Measurements from ENCODE around the gene NDUFB6. TPM values are rescaled to one million over a fixed set of nuclear protein-coding genes. Genes with fewer than 3 reads are reported as not detected.
"Not testable (repeated sequence)": the region's sequence is repeated elsewhere in the genome, so short reads cannot be mapped to it uniquely, and the experiment has no call there.

Gene NDUFB6
- total RNA-seq: 6.5 TPM

DNA sequence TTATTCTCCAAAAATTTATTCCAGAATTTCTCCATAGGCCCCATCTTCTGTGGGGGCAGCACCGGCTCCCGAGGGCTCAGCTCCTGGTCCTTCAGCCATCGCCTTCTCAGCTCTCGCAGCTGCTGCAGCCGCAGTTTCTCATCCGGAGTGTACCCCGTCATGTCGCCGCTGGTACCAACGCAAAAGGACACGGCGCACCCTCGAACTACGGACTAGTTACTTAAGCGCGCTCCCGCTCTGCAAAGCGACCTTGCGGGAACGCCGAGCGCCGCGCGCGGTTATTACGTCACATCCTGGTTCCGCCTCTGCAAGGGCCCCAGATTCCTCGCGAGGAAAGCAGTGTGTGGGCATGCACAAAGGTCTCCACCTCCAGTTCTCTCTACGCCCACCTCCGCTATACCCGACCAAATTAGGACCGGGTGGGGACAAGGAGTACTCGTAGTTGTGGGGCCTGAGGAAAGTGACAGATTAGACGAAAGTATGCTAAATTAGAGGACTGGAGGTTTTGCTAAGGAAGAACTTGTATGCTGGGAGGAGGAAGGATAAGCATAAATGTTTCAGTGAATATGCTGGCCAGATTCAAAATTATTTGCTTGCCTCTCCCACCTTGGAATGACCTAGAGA lies at the start of gene NDUFB6:
Gene NDUFB6 (minus strand): TSS at position 260 of the 624 bp plus-strand sequence. CDS start 99 bp downstream, at position 161.
- Histone ChIP-seq H3K4me3 (ENCODE audit: low read length) (peak within 1 kb of the TSS; percentile 94), H3K27me3 (ENCODE audit: insufficient read depth, low read length) (peaks cover 4% of the 10 kb centered on the region), H3K4me1 (ENCODE audit: insufficient read depth, low read length) (peaks cover 15% of the 10 kb centered on the region), H3K9me3 (ENCODE audit: low read depth, low read length) (no peaks in the 10 kb centered on the region)

DNA sequence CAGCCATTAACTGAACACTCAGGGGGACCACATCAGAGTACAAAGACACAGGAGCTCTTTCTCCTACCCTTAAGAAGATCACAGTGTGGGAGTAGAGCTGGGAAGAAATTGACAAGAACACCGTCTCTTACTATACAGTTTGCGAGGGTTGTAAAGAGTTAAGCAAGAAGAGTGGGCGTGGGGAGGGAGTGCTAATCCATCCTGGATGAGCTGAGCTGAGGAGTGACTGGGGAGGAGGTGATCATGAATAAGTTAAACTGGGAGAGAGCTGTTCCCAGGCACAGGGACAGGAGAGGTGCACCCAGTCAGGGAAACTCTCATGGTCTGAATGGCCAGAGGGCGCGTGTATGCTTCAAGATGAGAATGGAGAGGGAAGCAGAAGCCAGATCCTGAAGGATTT lies 45.3 kb upstream of the NDUFB6 start:
- no peaks in the 10 kb centered on the region for H3K4me1 ChIP-seq (ENCODE audit: insufficient read depth, low read length)
- H3K9me3 ChIP-seq (ENCODE audit: low read depth, low read length): no peaks in the 10 kb centered on the region
- no peak overlapping the region for H3K4me3 ChIP-seq (ENCODE audit: low read length)
- peaks cover 10% of the 10 kb centered on the region for H3K27me3 ChIP-seq (ENCODE audit: insufficient read depth, low read length)

DNA sequence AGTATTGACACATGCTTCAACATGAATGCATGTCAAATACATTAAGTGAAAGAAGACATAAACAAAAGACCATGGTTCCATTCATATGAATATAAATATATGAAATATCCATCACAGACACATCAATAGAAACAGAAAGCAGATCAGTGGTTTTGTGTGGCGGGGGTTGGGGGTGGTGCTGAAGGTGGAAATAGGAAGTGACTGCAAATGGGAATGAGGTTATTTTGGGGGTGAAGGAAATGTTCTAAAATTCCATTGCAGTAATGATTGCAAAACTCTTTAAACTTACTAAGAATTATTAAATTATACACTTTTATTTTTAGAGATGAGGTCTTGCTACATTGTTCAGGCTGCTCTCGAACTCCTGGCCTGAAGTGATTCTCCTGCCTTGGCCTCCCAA lies 33.9 kb upstream of the NDUFB6 start:
- H3K4me3 ChIP-seq (ENCODE audit: low read length): no peak overlapping the region
- H3K27me3 ChIP-seq (ENCODE audit: insufficient read depth, low read length): no peaks in the 10 kb centered on the region
- peaks cover 5% of the 10 kb centered on the region for H3K4me1 ChIP-seq (ENCODE audit: insufficient read depth, low read length)
- H3K9me3 ChIP-seq (ENCODE audit: low read depth, low read length): no peaks in the 10 kb centered on the region

DNA sequence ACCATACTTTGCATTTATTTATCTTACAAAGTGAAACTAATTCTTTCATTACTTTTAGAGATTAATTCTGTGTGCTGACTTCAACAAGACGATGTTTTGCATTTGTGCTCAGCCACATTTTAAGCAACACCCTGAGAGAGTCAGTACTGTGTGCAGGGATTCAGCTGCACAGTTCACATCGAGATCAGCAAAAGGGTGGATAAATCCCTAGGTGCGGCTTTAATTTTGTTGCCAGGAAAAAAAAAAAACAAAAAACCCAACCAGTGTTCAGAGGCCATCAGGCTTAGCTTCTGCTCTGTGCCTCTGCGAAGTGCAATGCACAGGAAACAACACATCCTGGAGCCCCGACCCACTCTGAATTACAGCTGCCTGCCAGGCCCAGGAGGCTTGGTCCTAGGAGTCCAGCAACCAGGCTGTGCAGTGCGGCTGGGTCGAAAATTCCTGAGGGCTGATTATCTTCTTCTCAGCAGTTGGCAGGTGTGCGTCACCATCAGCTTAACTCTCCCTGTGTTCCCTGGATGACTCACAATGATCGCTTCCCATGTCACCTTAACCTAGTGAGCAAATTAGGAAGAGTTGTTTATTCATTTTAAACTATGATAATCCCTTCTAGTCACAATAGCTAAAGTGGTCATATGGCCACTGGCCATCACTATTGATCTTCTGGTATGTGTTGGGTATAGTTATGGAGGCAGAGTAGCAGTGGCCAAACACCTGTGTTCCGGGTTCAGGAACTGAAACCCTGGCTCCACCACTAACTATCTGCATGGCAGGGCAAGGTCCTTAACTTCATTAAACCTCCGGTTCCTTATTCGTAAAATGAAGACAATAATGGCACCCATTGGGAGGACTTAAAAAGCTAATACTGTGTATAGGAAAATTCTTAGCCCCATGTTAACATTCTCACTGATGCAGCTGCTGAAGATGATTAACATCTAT lies 31.2 kb upstream of the NDUFB6 start:
- H3K4me3 ChIP-seq (ENCODE audit: low read length): no peak overlapping the region
- H3K27me3 ChIP-seq (ENCODE audit: insufficient read depth, low read length): peaks cover 5% of the 10 kb centered on the region
- H3K9me3 ChIP-seq (ENCODE audit: low read depth, low read length): no peaks in the 10 kb centered on the region
- peaks cover 5% of the 10 kb centered on the region for H3K4me1 ChIP-seq (ENCODE audit: insufficient read depth, low read length)

DNA sequence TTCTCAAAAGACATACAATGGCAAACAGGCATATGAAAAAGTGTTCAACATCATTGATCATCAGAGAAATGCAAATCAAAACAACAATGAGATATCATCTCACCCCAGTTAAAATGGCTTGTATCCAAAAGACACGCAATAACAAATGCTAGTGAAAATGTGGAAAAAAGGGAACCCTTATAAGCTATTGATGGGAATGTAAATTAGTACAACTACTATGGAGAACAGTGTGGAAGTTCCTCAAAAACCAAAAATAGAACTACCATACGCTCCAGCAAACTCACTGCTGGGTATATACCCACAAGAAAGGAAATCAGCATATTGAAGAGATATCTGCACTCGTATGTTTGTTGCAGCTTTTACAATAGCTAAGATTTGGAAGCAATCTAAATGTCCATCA lies 26.1 kb upstream of the NDUFB6 start:
- H3K27me3 ChIP-seq (ENCODE audit: insufficient read depth, low read length); H3K4me1 ChIP-seq (ENCODE audit: insufficient read depth, low read length); H3K9me3 ChIP-seq (ENCODE audit: low read depth, low read length); H3K4me3 ChIP-seq (ENCODE audit: low read length): not testable (repeated sequence)

DNA sequence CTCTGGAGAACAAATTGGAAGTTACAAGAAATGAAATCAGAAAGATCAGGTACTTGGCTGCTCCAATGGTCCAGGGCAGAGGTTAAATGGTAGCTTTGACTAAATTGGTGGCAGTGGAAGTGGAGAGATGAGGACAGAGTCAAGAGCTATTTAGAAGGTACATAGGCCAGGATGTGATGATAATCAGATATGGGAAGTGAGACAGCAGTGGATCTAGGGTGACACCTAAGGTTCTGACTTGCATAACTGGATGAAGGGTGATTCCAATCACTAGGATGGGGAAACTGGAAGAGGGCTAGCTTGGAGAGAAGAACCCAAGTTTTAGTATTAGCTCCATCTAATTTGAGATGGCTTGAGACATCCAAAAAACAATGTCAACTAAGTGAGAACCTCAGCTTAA lies 24.0 kb upstream of the NDUFB6 start:
- Histone ChIP-seq H3K27me3 (ENCODE audit: insufficient read depth, low read length) (peaks cover 5% of the 10 kb centered on the region), H3K4me3 (ENCODE audit: low read length) (no peak overlapping the region), H3K9me3 (ENCODE audit: low read depth, low read length) (no peaks in the 10 kb centered on the region), H3K4me1 (ENCODE audit: insufficient read depth, low read length) (peaks cover 4% of the 10 kb centered on the region)

DNA sequence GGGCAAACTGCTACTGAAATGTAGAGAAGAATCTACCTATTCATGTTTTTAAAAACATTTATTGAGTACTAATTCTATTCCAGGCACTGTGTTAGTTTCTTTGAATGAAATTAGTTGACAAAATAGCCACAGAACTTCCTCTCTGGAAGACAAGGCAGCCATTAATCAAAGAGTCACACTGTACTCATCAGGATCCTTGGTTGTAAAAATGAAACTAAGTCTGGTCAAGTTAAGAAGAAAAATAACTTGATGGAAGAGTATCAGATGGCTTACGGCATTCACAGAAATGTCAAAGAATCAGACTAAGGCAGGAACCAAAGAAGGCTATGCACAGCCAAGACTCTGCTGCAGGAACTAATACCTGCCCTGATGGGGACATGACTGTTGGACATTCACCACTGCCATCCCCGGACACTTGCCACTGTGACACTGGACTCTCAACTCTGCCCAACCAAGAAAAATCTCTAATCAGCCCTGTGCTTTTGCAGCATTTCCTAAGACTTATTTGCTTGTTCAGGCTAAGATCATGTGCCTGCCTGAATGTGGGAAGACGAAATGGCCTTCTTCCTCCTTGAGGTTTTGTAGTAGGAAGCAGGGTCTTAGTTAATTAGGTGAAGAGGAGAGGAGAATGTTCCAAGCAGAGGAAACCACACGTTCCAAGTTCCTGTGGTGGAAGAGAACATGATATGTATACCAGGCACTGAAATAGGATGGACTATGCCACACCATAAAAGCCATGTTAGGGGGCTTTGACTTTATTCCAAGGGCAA lies 23.3 kb upstream of the NDUFB6 start:
- Histone ChIP-seq H3K4me1 (ENCODE audit: insufficient read depth, low read length) (peaks cover 4% of the 10 kb centered on the region), H3K27me3 (ENCODE audit: insufficient read depth, low read length) (peaks cover 5% of the 10 kb centered on the region)

DNA sequence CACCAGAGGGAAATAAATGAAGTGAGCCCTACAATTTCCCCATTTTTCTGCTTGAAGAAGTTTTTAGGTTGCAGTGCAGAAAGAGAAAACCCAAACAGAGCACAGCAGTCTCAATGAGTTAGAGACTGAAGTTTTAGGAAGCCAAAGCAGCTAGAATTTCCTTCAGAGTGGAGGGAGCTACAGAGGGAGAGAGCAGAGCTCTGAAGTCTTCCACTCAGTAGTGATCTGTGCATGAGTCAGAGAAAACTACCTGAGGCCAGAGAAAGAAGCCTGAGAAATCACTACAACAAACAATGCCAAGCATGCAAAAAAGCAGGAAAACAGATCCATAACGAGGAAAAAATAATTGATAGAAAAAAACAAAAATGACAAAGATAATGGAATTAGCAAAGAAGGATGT lies 17.9 kb upstream of the NDUFB6 start:
- Histone ChIP-seq H3K27me3 (ENCODE audit: insufficient read depth, low read length) (peaks cover 13% of the 10 kb centered on the region), H3K9me3 (ENCODE audit: low read depth, low read length) (no peaks in the 10 kb centered on the region), H3K4me3 (ENCODE audit: low read length) (no peak overlapping the region), H3K4me1 (ENCODE audit: insufficient read depth, low read length) (no peaks in the 10 kb centered on the region)

More for the DNA sequence above, 23.3 kb upstream of the NDUFB6 start:
- Histone ChIP-seq H3K9me3 (ENCODE audit: low read depth, low read length) (no peaks in the 10 kb centered on the region), H3K4me3 (ENCODE audit: low read length) (no peak overlapping the region)

DNA sequence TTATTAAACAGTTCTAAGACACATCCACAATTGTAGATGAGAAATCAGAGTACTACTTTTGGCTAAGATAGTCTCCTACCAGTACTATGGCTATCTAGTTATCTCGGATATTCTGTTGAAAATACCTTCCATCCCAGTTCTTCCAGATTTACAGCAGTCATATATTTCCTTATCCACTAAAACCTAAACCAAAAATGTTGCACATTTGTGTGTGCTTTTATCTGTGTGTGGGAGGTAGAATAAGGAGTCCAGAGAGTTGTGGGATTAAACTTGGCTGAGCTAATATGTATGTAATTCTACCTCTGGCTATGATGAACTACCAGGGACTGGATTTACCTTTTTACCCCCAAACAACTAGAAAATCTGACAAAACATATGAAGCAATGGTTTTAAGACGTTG lies 17.5 kb upstream of the NDUFB6 start:
- Histone ChIP-seq H3K9me3 (ENCODE audit: low read depth, low read length) (no peaks in the 10 kb centered on the region), H3K4me1 (ENCODE audit: insufficient read depth, low read length) (no peaks in the 10 kb centered on the region), H3K4me3 (ENCODE audit: low read length) (no peak overlapping the region), H3K27me3 (ENCODE audit: insufficient read depth, low read length) (peaks cover 16% of the 10 kb centered on the region)

DNA sequence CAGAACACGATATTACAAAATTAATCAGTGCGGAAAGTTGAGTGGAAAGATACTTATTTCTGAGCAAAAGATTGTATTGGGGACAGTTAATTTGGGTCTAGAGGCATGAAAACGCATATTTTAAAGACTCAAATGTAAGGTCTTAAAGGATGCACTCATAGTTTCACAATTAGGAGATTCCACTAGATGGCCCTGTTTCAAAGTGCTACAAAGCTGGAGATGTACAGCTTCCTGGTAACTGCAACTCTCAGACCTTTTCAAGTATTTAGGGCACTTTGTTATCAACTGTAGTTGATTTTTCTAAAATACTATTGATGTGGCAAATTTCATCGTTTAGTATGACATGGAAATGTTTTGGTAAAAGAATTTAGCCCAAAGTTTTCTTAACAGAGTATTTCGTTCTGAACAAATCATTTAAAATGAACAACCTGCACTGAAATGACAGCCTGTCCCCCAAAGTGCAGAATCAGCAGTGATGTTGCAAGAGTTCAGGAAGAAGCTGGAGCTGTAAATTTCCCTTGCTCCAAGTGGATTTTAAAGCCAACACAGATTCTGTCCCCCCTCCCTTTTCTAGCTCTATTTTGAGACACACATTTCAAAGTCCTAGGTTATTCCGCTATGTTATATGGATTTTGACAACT lies 16.2 kb upstream of the NDUFB6 start:
- Histone ChIP-seq H3K4me1 (ENCODE audit: insufficient read depth, low read length) (no peaks in the 10 kb centered on the region), H3K27me3 (ENCODE audit: insufficient read depth, low read length) (peaks cover 20% of the 10 kb centered on the region), H3K4me3 (ENCODE audit: low read length) (no peak overlapping the region), H3K9me3 (ENCODE audit: low read depth, low read length) (no peaks in the 10 kb centered on the region)

DNA sequence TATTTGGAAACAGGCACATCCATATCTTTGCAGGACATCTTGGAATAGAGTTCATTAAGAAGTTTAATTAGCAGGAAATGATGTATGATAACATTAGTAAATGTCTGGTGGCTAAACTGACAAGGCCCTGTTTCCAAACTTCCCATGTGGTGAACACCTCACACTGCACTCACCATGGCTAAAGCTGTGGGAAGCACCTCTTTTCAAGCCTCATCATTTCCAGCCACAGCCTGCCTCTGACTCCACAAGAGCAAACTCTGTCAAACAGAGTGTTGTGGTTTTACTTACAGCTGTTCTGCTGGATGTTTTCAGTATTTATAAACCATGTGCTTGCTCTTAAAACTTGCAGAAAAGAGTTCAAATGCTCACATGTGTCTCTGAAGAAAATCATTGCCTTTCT lies 14.9 kb upstream of the NDUFB6 start:
- Histone ChIP-seq H3K4me1 (ENCODE audit: insufficient read depth, low read length) (no peaks in the 10 kb centered on the region), H3K27me3 (ENCODE audit: insufficient read depth, low read length) (peaks cover 20% of the 10 kb centered on the region), H3K4me3 (ENCODE audit: low read length) (no peak overlapping the region), H3K9me3 (ENCODE audit: low read depth, low read length) (no peaks in the 10 kb centered on the region)

DNA sequence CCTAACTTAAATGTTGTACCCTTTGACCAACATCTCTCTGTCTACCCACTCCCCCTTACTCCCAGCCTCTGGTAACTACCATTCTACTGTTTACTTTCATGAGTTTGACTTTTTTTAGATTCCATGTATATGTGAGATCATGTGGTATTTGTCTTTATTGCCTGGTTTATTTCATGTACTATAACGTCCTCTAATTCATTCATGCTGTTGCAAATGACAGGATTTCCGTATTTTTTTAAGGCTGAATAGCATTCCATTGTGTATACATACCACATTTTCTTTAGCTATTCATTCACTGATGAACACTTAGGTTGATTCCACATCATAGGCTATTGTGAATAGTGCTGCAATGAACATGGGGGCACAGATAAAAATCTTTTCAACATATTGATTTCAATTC lies 11.8 kb upstream of the NDUFB6 start:
- H3K4me3 ChIP-seq (ENCODE audit: low read length): no peak overlapping the region
- H3K9me3 ChIP-seq (ENCODE audit: low read depth, low read length): no peaks in the 10 kb centered on the region
- peaks cover 20% of the 10 kb centered on the region for H3K27me3 ChIP-seq (ENCODE audit: insufficient read depth, low read length)
- H3K4me1 ChIP-seq (ENCODE audit: insufficient read depth, low read length): no peaks in the 10 kb centered on the region

DNA sequence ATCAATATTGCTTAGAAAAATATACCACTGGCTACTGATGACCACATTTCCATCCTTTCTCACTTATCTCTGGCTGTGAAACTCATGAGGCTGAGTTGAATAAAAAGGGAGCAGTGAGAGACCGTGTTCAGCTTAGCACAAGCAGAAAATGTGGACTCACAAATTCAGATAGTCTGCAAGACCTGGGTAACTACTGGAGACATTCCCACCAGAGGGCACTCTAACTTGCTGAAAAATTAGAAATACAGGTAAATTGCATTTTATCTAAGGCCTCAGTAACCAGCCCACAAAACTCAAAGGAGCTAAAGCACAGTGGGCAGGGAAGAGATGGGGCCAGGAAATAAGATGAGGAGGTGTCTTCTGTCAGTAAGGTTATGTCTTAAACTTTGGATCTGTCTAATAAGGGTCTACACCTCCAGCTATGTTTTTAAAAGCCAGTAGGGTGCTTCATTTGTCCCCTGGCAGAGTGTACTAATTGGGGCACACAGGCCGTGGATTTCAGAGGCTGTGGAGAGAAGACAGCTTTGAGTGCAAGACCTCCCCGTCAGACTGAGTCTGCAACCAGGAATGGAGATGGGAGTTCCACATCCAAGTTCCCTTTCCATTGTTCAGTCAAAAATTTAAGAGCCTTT lies 8.7 kb upstream of the NDUFB6 start:
- H3K4me1 ChIP-seq (ENCODE audit: insufficient read depth, low read length): no peaks in the 10 kb centered on the region
- no peaks in the 10 kb centered on the region for H3K9me3 ChIP-seq (ENCODE audit: low read depth, low read length)
- H3K4me3 ChIP-seq (ENCODE audit: low read length): no peak overlapping the region
- H3K27me3 ChIP-seq (ENCODE audit: insufficient read depth, low read length): peaks cover 22% of the 10 kb centered on the region

DNA sequence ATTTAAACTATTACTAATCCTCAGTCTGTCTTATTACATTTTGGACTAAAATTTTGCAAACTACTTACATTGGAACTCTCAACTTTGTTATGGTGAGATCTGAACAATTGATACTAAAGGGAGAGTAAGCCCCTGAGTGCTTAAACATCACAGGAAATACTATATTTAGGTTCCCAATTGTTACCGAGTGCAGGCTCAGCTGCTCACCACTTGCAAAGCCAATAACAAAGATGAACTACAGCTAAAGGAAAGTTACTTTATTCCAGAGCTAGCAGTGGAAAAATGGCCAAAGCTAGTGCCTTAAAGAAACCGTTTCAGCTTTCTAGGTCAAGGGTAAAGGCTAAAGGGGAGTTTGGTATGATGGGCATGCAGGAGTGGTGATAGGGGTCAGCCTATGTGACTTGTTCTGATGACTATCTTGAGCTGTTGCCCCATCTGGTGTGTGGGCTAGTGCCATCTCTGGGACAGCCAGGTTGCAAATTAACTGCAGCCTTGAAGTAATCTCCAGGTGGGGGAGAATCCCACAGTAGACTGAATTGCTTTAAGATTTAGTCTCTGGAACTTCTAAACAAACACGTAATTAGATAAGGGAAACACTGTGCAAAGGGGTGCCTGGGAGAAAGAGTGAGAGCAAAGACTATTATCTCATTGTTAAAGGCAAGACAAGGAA lies 7.8 kb upstream of the NDUFB6 start:
- Histone ChIP-seq H3K4me1 (ENCODE audit: insufficient read depth, low read length) (no peaks in the 10 kb centered on the region), H3K9me3 (ENCODE audit: low read depth, low read length) (no peaks in the 10 kb centered on the region), H3K4me3 (ENCODE audit: low read length) (no peak overlapping the region), H3K27me3 (ENCODE audit: insufficient read depth, low read length) (peaks cover 16% of the 10 kb centered on the region)
